ENCODE measurements around the gene SCPEP1.
"Not testable (repeated sequence)": the region's sequence is repeated elsewhere in the genome, so short reads cannot be mapped to it uniquely, and the experiment has no call there.

Gene SCPEP1, protein sequence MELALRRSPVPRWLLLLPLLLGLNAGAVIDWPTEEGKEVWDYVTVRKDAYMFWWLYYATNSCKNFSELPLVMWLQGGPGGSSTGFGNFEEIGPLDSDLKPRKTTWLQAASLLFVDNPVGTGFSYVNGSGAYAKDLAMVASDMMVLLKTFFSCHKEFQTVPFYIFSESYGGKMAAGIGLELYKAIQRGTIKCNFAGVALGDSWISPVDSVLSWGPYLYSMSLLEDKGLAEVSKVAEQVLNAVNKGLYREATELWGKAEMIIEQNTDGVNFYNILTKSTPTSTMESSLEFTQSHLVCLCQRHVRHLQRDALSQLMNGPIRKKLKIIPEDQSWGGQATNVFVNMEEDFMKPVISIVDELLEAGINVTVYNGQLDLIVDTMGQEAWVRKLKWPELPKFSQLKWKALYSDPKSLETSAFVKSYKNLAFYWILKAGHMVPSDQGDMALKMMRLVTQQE

DNA sequence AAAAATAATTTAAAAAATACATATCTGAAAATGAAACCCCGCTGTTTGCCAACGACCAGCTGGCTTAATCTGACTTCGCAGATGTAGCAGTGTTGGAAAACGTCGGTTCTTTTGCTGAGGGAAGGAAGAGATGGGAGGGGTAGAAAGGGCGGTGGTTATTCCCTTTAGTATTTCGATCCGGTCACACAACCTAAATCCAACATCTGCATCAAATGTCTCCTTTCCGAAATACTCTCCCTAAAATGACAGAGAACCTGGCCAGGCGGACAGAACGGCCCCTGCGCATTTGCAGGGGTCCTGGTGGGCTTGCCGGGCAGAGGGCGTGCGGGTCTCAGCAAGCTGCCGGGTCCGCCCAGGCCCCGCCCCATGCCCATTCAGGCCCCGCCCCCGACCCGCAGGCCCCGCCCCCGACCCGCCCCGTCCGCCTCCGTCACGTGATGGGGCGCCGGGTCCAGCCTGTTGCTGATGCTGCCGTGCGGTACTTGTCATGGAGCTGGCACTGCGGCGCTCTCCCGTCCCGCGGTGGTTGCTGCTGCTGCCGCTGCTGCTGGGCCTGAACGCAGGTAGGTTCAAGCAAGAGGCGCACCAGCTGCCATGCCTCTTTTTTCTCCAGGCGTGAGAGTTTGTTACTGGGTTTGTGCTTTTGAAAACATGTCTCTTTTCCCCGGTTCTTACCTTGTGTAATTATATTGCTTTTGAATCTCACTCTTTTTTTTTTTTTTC lies at the start of gene SCPEP1:
Gene SCPEP1, plus strand, starts transcription at position 459 of the 723 bp plus-strand sequence. Its CDS starts 29 bp downstream, at position 488.
- DNase-seq (ENCODE audit: low spot score), result peak; percentile 87

DNA sequence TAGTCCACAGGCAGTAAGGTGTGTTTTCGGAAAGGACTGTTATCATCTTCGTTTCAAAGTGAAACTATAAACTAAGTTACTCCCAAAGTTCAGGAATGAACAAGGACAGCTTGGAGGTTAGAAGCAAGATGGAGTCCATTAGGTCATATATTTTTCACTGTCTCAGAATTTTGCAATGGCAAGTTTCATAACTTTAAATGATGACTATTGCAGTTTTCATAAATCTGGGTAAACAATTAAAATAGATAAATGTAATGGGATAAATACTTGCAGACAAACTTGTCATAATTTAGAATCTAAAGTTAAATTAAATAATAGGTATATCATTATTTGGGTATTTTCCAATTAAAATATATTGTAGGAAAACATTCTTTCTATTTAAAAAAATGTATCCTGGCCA lies 49.3 kb upstream of the SCPEP1 start:
- no peak for DNase-seq (ENCODE audit: low spot score)

DNA sequence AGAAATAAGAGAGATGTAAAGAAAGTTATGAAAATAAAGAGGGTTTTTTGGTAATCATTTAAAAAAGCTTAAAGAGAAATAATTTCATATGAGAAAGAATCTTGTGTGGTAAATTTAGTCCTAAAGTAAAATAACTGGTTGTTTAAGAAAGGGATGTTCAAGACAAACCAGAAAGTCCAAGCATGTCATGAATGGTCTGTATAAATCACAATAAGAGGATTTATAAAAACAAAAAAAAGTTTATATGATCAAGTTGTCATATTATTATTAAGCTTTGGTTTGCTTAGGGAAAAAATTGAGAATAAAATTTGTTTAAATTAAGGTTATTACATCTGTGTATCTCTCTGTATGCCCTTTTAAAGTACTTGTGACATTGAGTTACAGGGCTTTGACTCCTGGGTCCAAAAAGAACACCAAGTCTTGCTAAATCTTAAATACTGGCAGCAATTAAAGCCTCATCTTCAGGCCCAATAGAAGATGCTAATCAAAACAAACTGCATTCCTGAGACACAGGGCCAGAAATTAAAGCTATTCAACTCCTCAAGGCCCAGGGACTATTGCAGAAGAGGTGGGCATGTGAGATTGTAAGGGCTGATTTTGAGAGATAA lies 48.5 kb upstream of the SCPEP1 start:
- DNase-seq (ENCODE audit: low spot score), result no peak

DNA sequence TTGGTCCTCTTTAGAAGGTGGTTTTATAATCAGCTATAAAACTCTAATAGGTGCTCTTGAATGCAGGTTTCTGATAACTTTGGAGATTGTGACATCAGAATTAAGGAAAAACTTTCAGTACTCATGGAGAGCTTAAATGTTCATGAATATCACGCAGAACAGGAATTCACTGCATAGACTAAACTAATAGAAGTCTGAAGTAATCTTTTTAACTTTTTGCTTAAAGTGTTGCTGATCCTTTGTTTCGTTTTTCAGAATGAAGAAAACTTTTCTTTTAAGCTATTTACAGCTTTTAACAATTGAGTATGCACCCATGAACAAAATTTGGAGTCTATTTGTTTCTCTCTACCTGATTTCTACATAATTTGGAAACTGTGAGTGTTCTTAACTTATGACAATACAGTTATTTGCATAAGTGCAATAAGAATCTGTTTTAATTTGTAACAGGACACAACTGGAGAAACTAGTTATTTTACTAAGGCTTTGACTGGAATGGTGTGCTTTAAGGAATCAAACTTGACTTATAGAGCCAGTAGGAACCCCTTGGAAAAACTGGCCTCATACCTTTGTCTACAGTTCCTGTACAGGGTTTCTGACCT lies 47.1 kb upstream of the SCPEP1 start:
- no peak for DNase-seq (ENCODE audit: low spot score)

DNA sequence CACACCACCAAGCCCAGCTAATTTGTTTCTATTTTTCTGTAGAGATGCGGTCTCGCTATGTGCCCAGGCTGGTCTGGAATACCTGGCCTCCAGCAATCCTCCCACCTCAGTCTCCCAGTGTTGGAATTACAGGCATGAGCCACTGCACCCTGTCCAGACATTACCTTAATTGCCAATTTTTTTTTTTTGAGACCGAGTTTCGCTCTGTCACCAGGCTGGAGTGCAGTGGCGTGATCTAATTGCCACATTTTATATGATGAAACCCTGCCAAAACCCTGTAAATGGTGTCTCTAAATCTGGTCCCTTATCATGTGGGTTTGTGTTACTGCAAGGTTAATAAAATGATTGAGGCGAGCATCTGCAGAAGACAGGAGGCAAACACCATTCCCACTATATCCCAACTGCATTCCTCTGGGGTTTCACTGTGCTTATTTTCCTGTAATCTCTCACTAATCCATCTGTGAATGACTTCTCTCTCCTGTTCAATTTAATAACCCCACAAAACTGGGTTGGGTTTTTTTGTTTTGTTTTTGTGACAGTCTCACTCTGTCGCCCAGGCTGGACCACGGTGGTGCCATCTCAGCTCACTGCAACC lies 44.7 kb upstream of the SCPEP1 start:
- no peak for DNase-seq (ENCODE audit: low spot score)

DNA sequence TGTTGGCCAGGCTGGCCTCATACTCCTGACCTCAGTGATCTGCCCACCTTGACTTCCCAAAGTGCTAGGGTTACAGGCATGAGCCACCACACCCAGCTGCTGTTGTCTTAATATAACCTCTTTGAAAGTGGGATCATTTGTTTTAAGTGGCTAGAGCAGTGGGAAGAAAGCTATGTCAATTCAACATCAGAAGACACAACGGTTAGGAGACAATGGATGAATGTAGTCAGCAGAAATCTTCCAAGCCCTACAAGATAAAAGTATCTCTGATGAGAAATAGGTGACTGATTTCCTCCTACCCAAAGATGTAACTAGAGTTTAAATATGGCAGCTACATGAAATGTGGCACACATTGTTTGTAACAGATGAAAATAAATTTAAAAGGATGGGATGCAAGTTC lies 44.1 kb upstream of the SCPEP1 start:
- DNase-seq (ENCODE audit: low spot score), result no peak

DNA sequence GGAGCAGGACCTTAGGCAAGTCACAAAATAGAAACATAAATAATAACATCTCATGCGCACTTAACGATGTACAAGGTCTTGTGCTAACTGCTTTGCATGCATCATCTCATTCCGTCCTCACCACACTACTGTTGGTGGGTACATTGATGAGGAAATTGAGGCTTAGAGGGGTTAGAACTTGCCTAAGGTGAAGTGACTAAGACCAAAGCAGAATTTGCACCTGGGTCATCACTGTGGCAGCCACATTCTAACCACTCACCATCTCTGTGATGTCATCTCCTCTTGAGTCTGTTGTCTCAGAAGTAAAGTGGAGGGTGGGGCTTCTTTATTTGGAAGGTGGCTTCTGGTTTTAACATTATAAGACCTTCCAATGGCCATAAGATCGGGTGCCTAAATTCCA lies 43.7 kb upstream of the SCPEP1 start:
- DNase-seq (ENCODE audit: low spot score), result no peak

DNA sequence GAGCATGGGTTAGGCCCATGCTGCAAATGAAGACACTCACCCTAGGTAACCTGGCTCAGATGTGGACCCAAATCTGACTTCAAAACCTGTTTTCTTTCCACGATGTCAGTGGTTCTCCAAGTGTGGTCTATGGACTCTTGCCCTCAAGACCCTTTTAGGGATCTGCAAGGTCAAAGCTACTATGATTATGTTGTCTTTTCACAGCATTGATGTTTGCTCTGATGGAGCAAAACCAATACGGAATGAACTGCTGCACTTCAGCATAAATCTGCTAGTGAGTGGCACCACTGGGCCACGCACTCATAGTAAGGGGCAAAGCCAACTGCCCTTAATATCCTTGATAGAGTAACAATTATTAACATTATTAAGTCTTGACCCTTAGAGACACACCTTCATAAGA lies 42.5 kb upstream of the SCPEP1 start:
- DNase-seq (ENCODE audit: low spot score), result no peak

DNA sequence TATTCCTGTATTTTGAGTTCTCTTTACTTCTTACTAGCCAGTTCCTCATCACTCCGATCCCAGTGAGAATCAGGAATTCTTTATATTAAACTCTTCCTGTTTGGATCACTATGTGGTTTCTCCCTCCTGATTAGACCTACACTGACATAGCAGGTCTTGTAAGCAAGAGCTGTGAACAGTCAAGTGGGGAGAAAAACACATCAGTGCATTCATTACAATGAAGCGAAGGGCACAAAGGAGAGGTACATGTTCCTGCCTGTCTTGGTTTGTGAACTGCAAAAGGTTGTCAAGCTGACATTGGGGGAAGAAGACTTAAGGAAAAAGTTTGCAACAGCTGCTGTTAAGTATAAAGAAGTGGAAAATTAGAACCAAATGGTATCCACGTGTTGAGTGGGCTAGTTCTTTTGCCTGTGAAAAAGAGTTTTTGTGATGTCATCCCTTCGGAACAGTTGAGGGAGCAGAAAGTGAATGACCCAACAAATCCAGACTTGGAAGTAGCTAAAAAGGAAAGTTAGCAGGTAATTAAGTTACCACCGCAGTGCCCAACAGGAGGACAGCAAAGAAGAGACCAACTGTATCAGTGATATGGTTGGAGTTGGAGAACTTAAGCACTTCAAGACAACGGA lies 41.1 kb upstream of the SCPEP1 start:
- no peak for DNase-seq (ENCODE audit: low spot score)

DNA sequence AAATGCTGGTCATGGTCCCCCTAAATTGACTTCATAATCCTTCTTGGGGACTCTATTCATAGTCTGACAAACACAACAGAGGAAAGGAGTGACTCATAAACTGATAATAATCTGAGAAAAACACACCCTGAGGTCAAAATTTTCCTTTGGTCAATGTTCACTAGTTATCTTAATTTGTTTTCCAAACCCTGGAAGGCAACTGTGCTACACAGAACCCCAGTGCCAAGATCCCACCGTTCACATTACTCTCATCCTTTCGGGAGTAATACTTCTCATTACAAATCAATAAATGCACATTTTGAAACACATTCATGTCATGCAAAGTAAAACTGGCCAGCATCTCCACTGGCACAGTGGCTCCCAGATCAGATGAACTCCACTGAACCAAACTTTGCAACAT lies 40.2 kb upstream of the SCPEP1 start:
- DNase-seq (ENCODE audit: low spot score), result no peak

DNA sequence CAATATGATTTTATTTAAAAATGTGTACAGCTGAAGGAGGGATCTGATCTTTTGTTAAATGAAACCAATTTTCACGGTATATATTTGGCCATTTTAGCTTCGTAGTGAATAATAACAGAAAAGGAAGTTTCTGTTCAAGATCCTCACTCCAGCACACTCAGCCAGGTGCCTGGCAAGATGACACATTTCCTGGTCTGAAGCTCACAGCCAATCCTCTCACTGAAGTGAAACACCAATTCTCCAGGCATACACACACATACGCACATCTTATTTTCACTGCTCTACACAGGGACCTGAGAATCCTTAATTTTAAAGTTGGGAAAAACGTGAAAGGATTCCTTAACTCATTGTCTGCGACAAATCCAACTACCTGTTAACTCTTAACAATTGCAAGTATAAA lies 39.7 kb upstream of the SCPEP1 start:
- not testable (repeated sequence) for DNase-seq (ENCODE audit: low spot score)

DNA sequence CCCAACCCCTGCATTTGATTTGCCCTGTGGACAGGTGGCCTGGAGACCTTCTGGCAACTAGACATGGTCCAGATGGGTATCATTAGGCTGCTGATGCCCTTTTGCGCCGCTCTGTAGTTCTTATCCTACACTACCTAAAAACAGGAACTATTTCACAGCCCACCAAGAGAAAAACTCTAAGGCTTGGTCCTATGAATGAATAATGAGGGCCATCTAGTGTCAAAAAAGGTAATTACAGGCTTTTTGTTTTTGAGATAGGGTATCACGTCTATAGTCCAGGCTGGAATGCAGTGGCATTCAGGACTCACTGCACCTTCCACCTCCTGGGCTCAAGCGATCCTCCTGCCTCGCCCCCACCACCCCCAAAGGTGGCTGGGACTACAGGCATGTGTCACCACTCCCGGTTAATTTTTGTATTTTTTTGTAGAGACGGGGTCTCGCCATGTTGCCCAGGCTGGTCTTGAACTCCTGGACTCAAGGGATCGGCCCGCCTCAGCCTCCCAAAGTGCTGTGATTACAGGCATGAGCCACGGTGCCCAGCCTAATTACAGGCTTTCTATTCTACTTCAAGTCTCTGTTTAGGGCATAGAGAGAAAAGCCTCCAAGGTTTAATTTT lies 38.0 kb upstream of the SCPEP1 start:
- DNase-seq (ENCODE audit: low spot score), result peak; percentile 46

DNA sequence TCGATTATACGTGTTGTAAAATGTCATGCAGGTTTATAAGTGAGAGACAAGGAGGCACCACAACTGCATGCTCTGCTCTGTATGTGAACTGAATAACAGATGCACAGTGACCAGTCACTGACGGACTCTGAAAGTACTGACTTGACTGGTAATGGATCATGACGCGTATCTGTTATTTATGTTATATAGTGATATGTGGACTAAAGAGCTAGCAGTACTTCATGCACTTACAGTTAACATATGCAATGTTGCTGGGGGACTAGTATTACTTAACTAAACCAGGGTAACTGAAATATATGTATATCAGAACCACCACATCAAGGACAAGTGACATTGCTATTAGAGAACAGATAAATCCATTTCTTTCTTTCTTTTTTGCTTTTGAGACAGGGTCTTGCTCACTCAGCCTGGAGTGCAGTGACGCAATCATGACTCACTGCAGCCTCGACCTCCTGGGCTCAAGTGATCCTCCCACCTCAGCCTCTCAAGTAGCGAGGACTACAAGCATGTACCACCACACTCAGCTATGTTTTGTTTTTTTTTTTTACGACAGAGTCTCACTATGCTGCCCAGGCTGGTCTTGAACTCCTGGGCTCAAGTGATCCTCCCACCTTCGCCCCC lies 34.3 kb upstream of the SCPEP1 start:
- DNase-seq (ENCODE audit: low spot score), result no peak

DNA sequence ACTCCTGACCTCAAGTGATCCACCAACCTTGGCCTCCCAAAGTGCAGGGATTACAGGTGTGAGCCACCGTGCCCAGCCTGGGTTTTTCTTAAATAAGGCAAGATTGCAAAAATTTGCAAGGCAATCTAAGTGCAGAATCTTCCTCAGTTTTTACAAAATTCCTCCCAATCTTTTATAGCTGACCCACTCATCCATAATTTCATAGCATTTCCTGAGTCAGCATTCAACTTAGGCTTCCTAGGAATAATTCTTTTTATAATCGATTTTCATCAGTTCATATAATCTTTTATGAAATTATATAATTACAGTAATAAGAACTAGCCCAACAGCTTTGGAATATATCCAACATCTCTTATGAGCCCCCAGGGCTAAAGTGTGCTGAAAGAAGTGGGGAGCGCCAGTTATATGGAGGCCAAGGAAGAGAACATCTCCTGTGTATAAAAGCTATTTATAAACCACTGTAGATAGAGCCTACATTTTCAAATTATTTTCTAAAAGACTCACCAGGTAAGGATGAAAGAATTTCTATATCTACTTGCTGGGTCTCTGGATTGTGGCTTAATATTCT lies 31.9 kb upstream of the SCPEP1 start:
- DNase-seq (ENCODE audit: low spot score), result no peak

DNA sequence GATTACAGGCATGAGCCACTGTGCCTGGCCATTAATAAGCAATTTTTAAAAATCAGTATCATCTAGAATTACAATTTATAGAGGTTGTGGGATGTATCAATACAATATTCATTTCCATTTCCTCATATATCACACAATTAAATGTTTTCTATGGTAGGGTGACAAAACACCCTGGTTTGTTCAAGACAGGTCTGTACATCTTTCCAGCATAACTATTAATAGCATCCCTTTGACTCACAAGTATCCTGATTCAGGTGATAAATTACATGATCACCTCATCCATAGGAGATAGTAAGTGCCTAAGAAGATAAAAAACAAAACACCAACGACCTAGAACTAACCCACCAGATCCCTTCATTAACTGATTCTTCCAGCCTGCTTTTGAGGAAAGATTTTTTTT lies 30.2 kb upstream of the SCPEP1 start:
- no peak for DNase-seq (ENCODE audit: low spot score)

DNA sequence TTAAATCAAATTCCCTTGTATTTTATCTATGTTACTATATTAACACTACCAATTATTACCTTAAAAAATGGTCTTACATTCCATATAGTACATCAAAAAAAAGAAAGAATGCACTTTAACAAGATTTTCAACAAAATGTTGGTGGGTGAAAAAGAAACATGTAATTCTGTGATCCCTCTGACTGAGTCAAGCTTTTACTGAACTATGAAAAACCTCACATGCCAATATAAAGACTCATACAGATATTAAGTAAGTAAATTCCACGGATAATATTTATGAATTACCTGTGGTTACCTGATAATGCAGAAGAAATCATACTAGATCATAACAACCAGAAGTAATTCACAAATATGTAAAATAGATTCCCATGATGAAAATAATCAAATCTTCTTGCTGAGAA lies 29.4 kb upstream of the SCPEP1 start:
- DNase-seq (ENCODE audit: low spot score), result no peak

DNA sequence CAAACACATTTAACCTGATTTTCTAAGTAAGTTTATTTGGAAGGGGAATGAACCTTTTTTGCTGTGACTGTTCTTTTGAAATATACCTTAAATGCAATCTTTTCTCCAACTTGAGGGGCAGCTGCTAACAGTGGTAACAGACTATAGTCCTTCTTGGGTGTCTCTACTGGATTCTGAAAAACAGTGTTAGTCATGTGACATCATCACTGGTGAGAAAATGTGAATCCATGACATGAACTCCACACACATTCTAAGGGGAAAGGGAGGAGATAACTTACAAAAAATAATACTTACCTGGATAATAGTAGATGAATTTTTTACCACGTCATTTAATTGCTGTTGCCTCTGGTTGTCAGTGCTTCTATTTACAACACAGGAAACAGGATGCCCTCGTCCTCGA lies 28.3 kb upstream of the SCPEP1 start:
- DNase-seq (ENCODE audit: low spot score), result no peak

DNA sequence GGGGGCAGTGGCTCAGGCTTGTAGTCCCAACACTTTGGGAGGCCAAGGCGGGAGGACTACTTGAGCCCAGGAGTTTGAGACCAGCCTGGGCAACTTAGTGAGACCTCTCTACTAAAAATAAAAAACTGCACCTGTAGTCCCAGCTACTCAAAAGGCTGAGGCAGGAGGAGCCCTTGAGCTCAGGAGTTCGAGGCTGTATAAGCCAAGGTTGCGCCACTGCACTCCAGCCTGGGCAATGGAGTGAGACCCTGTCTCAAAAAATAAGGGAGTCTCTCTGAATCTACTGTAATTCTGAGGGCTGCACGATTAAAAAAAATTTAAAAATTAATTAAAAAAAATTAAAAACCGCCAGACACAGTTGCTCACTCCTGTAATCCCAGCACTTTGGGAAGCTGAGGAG lies 20.9 kb upstream of the SCPEP1 start:
- no peak for DNase-seq (ENCODE audit: low spot score)

DNA sequence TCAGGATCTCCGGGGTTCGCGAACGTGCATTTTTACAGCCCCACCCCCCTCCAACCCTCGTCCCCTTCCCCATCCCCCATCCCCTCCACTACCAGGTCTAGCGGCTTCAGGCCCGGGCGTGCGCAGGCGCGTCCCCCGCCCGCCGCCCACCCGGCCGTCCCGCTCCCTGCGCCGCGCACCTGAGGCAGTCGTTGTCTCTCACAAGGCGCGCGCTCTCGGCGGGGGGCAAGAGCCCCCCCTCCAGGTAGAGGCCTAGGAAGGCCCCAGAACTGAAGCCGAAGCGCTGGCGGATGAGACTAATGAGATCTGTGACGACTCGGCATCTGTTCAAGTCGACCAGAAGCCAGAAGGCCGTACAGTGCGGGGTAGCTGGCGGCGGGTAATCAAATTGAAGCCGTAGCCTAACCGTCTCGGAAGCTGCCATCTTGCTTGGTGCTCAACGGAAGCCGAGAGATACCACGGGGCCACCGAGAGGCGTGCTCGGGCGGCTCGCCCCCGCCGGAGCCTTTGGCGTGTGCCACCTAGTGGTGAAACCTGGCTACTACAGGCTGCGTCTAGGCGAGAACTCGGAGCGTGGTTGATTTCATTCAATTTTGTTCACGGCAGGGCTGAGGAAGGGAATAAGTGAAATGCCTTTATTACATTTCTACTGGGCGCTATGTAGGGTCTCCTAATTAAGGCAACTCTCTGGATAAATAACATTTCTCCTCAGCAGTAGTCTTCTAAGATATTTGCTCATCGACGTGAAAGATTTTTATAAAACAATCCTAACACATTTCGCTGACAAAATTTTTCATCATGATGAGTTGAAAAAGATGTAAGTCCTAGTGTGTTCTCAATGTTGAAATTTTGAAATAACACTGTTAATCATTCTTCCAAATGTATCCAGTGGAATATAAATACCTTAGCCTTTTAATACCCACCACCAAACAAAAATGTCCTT lies 17.1 kb upstream of the SCPEP1 start, which contains the start of gene COIL:
Gene COIL, minus strand, starts transcription at position 455 of the 943 bp plus-strand sequence. Its CDS starts 31 bp downstream, at position 424.
- DNase-seq (ENCODE audit: low spot score), result peak; percentile 91

Measured in LoVo (cell line).